ENCODE data around the gene CDH11. TPM values are rescaled to one million over a fixed set of nuclear protein-coding genes. Genes with fewer than 3 reads are reported as not detected.

Gene CDH11
- total RNA-seq, 4 donors from 2014 or later: 13.0 to 37.7 (median 27.8) TPM

DNA sequence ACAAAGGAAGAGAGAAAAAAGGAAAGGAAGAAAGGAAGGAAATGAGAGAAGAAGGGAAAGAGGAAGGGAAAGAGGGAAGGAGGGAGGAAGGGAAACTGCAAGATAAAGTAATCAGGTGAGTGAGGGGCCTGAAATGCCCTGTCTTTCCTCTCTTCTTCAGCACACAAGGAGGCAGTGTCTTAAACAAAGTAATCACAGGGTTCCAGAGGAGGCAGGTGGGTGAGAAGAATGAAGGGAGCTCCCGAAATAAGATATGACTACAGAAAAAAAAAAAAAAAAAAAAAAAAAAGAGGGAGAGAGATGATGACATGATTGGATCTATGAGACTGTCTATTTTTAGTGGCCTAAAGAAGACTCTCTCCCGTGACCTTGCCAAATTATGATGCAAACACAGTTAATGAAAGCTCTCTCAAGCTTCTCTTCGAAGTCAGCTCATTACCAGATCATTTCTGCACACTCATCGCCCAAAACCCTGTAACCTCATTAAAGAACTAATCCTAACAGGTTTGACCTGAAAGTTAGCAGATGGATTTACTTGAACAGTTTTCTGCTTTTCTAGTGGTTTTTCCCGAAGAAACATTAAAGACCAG lies 53.6 kb downstream of the CDH11 start:
- DNase-seq: no peak
- H3K27ac ChIP-seq: no peak overlapping the region

DNA sequence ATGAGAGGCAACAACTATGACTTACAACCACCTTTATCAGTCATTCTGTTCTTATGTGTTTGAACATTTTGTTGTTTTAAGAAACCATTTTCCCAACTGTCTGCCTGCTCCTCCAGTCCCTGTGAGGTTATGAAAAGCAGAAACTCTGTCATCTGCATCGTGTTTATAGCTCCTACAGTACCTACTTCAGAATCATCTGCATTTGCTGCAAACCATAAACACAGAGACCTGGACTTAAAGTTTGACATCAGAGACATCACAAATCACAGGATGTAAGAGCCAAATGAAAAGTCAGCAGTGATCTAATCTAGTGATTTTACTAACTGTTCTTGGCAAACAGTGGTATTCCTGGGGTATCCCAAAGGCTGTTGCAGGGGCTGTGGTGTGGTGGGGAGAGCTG lies 55.2 kb downstream of the CDH11 start:
- H3K27ac ChIP-seq: no peak overlapping the region
- H3K4me3 ChIP-seq (replicated peaks in 1 of 3): no peak overlapping the region
- H3K36me3 ChIP-seq: no peaks in the 10 kb centered on the region
- intact Hi-C loops (cut with DNase I): no loop called here
- no peak for TF ChIP-seq POLR2A (IDR thresholded peaks at IDR 0.05)
- TF ChIP-seq, protein P1, sequence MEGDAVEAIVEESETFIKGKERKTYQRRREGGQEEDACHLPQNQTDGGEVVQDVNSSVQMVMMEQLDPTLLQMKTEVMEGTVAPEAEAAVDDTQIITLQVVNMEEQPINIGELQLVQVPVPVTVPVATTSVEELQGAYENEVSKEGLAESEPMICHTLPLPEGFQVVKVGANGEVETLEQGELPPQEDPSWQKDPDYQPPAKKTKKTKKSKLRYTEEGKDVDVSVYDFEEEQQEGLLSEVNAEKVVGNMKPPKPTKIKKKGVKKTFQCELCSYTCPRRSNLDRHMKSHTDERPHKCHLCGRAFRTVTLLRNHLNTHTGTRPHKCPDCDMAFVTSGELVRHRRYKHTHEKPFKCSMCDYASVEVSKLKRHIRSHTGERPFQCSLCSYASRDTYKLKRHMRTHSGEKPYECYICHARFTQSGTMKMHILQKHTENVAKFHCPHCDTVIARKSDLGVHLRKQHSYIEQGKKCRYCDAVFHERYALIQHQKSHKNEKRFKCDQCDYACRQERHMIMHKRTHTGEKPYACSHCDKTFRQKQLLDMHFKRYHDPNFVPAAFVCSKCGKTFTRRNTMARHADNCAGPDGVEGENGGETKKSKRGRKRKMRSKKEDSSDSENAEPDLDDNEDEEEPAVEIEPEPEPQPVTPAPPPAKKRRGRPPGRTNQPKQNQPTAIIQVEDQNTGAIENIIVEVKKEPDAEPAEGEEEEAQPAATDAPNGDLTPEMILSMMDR (IDR thresholded peaks at IDR 0.05): no peak
- H3K27me3 ChIP-seq: no peaks in the 10 kb centered on the region
- WGBS, 2 donors: 45 to 56% methylated on average over 1 of the region's 1 CpG
- H3K4me1 ChIP-seq: no peaks in the 10 kb centered on the region
- H3K9me3 ChIP-seq: no peaks in the 10 kb centered on the region
- DNase-seq: no peak

More for the DNA sequence above, 53.6 kb downstream of the CDH11 start:
- Histone ChIP-seq H3K4me1 (no peaks in the 10 kb centered on the region), H3K9me3 (no peaks in the 10 kb centered on the region), H3K36me3 (no peaks in the 10 kb centered on the region), H3K27me3 (no peaks in the 10 kb centered on the region), H3K4me3 (replicated peaks in 1 of 3) (no peak overlapping the region)
- WGBS, 2 donors: 44 to 48% methylated on average over 5 of the region's 5 CpGs
- intact Hi-C loops (cut with DNase I): no loop called here
- TF ChIP-seq, protein P1 (IDR thresholded peaks at IDR 0.05): no peak
- no peak for TF ChIP-seq POLR2A (IDR thresholded peaks at IDR 0.05)

DNA sequence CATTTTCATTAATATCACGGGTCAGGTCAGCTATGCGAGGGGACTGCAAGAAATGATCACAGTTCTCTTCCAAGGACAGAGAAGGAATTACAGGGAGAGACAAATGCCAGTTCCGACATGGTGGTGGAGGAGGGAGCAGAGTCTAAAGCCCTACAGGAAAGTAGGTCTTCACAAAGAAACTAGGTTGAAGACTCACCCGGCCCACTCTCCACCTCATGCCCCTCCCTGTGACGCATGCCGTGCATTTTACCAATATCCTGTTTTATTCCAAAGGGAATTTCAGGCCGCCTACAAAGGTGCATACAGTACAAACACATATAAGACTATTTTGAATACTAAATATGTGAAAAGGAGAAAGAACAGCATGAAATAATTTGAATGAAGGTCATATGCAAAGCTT lies 56.8 kb downstream of the CDH11 start:
- H3K27ac ChIP-seq: no peak overlapping the region
- TF ChIP-seq POLR2A (IDR thresholded peaks at IDR 0.05): no peak
- TF ChIP-seq, protein P1 (IDR thresholded peaks at IDR 0.05): no peak
- intact Hi-C loops (cut with DNase I): no loop called here
- WGBS, 2 donors: 85% methylated on average over 7 of the region's 7 CpGs
- no peak for DNase-seq
- no peaks in the 10 kb centered on the region for H3K9me3 ChIP-seq
- no peak overlapping the region for H3K4me3 ChIP-seq (replicated peaks in 1 of 3)
- H3K4me1 ChIP-seq: no peaks in the 10 kb centered on the region
- H3K27me3 ChIP-seq: no peaks in the 10 kb centered on the region
- H3K36me3 ChIP-seq: no peaks in the 10 kb centered on the region

DNA sequence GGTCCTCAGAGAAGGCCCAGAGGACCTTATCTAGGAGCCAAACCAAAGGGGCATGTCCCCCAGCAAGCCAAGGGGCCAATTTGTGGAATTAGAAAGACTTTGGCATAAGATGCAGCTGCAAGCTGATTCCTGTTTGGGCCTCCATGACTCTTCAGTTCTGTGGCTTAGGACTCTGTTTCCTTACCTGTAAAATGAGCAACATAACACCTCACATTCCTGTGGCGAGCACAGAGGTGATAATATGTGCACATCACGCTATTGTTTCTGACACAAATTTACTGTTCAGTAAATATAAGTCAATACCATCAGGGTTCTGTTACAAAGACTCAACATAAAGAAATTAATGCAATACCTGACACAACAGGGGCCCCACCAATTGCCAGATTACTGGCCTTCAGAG lies 57.7 kb downstream of the CDH11 start:
- Histone ChIP-seq H3K27ac (no peak overlapping the region), H3K36me3 (no peaks in the 10 kb centered on the region), H3K27me3 (no peaks in the 10 kb centered on the region), H3K4me3 (replicated peaks in 1 of 3) (no peak overlapping the region), H3K4me1 (no peaks in the 10 kb centered on the region), H3K9me3 (no peaks in the 10 kb centered on the region)
- intact Hi-C loops (cut with DNase I): no loop called here
- 88 to 94% methylated on average over 2 of the region's 2 CpGs for WGBS, 2 donors
- no peak for TF ChIP-seq POLR2A (IDR thresholded peaks at IDR 0.05)
- TF ChIP-seq, protein P1 (IDR thresholded peaks at IDR 0.05): no peak
- no peak for DNase-seq

DNA sequence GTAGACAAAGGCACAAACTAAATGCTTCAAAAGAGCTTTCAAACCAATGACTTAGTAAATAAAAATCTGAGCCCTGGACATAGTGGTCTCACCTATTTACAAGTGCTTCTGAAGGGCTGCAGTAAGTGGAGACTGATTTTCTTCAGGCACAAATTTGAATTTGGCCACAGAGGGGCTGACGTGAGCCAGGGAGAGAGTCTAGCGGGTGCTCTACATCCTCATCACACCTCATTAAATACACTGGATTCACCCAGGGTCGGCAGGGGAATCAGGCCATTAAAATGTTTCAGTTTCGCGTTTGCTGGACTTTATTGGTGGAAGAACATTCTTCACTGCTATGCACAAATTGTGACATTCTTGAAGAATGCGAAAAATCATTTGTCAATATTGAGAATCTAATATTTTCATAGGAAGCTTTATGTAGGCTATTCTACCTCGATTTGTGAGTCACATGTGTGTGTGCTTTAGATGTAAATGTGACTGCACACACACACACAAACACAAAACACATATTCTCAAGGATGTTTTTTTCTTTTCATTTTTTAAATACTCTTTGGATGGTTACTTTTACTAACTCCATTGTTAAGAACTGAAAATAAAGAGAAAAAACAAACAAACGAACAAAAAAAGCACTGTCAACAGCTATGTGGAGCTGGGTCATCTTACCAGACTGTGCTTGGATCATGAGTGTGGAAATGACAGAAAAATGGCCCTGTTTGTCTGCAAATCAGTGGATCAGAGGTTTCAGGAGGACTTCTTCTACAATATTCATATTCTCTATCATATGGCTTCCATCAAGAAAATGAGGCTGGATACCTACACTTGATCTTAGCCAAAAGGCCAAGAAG lies 58.9 kb downstream of the CDH11 start:
- Histone ChIP-seq H3K4me1 (no peaks in the 10 kb centered on the region), H3K9me3 (no peaks in the 10 kb centered on the region), H3K27me3 (no peaks in the 10 kb centered on the region), H3K36me3 (no peaks in the 10 kb centered on the region), H3K27ac (no peak overlapping the region), H3K4me3 (replicated peaks in 1 of 3) (no peak overlapping the region)
- WGBS, 2 donors: 71 to 73% methylated on average over 8 of the region's 8 CpGs
- no peak for TF ChIP-seq POLR2A (IDR thresholded peaks at IDR 0.05)
- TF ChIP-seq, protein P1 (IDR thresholded peaks at IDR 0.05): no peak
- DNase-seq: no peak
- intact Hi-C loops (cut with DNase I): no loop called here

Data from thyroid gland (tissue), 4 donors.